ENCODE measurements around the gene SLC22A23. TPM values are rescaled to one million over a fixed set of nuclear protein-coding genes. Genes with fewer than 3 reads are reported as not detected.

The SLC22A23 gene
- total and polyA plus RNA-seq, 2 of the 4 experiments (the other 2 are of a cell fraction): 0.72 to 1.6 TPM

DNA sequence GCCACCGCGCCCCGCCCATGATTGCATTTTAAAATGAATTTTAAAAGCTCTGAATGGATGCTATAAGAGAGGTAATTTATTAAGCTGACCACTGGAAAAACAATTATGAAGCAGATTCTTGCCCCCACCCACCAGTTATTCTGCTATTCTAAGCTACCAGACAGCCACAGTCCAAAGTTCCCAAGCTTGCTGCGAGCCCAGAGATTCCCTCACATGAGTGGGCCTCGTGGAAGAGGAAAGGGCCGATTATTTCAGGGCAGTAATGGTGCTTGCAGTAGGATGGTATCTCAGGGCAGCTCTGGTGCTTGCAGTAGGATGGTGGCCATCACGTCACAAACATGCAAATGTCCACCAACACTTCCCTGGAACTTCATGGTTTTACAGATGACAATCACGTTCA lies 56.7 kb downstream of the SLC22A23 start:
- Histone ChIP-seq H3K56ac (ENCODE audit: extremely low read depth, insufficient read depth, low read length) (no peak overlapping the region), H2AK5ac (ENCODE audit: low read depth, low read length) (no peak overlapping the region), H3K27me3 (ENCODE audit: control insufficient read depth, insufficient read depth, low read length) (peaks cover 26% of the 10 kb centered on the region), H3K9ac (ENCODE audit: low read depth, low read length) (no peak overlapping the region), H3K23ac (ENCODE audit: low read depth, low read length) (no peak overlapping the region), H3K4me1 (ENCODE audit: control insufficient read depth, insufficient read depth, low read length) (no peaks in the 10 kb centered on the region), H3K14ac (replicated peaks; ENCODE audit: low read depth, low read length) (no peak overlapping the region), H3K79me1 (ENCODE audit: low read depth in 1 of 2, low read length in 2 of 2) (no peaks in the 10 kb centered on the region), H3K27ac (ENCODE audit: insufficient read depth, low read length) (no peak overlapping the region), H3K18ac (ENCODE audit: low read depth, low read length) (no peak overlapping the region), H4K5ac (ENCODE audit: low read depth, low read length) (no peak overlapping the region), H2BK20ac (ENCODE audit: low read depth, low read length) (no peak overlapping the region), H2BK5ac (ENCODE audit: low read depth, low read length, poor library complexity, severe bottlenecking) (no peak overlapping the region), H3K4me2 (ENCODE audit: low read depth, low read length) (no peak overlapping the region), H4K20me1 (ENCODE audit: insufficient read depth, low read length) (no peaks in the 10 kb centered on the region), H2AK9ac (replicated peaks; ENCODE audit: low read depth, low read length, poor library complexity) (no peak overlapping the region), H2BK15ac (ENCODE audit: low read depth, low read length) (no peak overlapping the region), H2BK120ac (ENCODE audit: low read depth, low read length) (no peak overlapping the region), H3K4me3 (ENCODE audit: insufficient read depth, low read depth, low read length) (no peak overlapping the region), H3K9me3 (ENCODE audit: control insufficient read depth, insufficient read depth, low read length) (no peaks in the 10 kb centered on the region), H4K91ac (ENCODE audit: insufficient read depth, low read depth, low read length) (no peak overlapping the region), H2AFZ (replicated peaks; ENCODE audit: low read length, poor library complexity) (no peak overlapping the region), H3K4ac (ENCODE audit: low read depth, low read length) (no peak overlapping the region), H3K36me3 (ENCODE audit: control insufficient read depth, insufficient read depth, low read length) (no peaks in the 10 kb centered on the region), H3K9me1 (ENCODE audit: insufficient read depth, low read length) (no peaks in the 10 kb centered on the region), H4K8ac (ENCODE audit: low read depth in 2 of 2, low read length in 2 of 2) (no peak overlapping the region)
- WGBS, 2 experiments (ENCODE audit: extremely low coverage in 2 of 2, insufficient read length in 1 of 2): no CpG with 5 or more reads among the region's 8 CpGs
- CTCF ChIA-PET: no interaction called here
- POLR2A ChIA-PET (ENCODE audit: unreplicated experiment): no interaction called here
- dilution Hi-C loops (cut with HindIII; ENCODE audit: low sequenced_read_pairs, unreplicated experiment): no loop called here
- in situ Hi-C loops (cut with MboI; ENCODE audit: low sequenced_read_pairs): no loop called here
- TF ChIP-seq CHD1 (IDR thresholded peaks at IDR 0.05; ENCODE audit: low read depth, low read length) (no peak), FOS (IDR thresholded peaks at IDR 0.05; ENCODE audit: low read depth, low read length) (no peak)
- no TSS peak for BruUV-seq (replicated peaks)
- intact Hi-C loops (cut with micrococcal nuclease): no loop called here
- no peak for ATAC-seq (ENCODE audit: low read depth)
- DNase-seq: no peak
